GM19438 (cell line): ENCODE data around the gene C10orf71.

ENCODE experiments used
- ATAC-seq: cut with Tn5 transposase; IDR thresholded peaks from one replicate; pipeline ENCODE4 v1.9.1; 2021; ENCODE audit warnings: low read depth; ENCODE audit not compliant: unreplicated experiment

The C10orf71 gene

GRCh38 chr10:49312246-49312869, 13.4 kb downstream of the C10orf71 start:
- ATAC-seq: no peak

- no peak for ATAC-seq
Measured at GRCh38 chr10:49313501-49314070, 14.6 kb downstream of the C10orf71 start.

GRCh38 chr10:49314806-49315205, 15.8 kb downstream of the C10orf71 start:
- ATAC-seq: no peak

GRCh38 chr10:49318028-49318427, 19.1 kb downstream of the C10orf71 start:
- no peak for ATAC-seq

- ATAC-seq: no peak
Measured at GRCh38 chr10:49318755-49319154, 19.8 kb downstream of the C10orf71 start.

GRCh38 chr10:49319206-49319605, 20.2 kb downstream of the C10orf71 start:
- no peak for ATAC-seq

- ATAC-seq: no peak
Measured at GRCh38 chr10:49320191-49320590, 21.2 kb downstream of the C10orf71 start.

- ATAC-seq: no peak
Measured at GRCh38 chr10:49321021-49321420, 22.1 kb downstream of the C10orf71 start.

GRCh38 chr10:49322371-49323170, 23.6 kb downstream of the C10orf71 start:
- ATAC-seq: no peak

GRCh38 chr10:49323171-49323895, 24.4 kb downstream of the C10orf71 start:
- ATAC-seq: no peak

- no peak for ATAC-seq
Measured at GRCh38 chr10:49323896-49324270, 24.9 kb downstream of the C10orf71 start.

- ATAC-seq: no peak
Measured at GRCh38 chr10:49324711-49325110, 25.7 kb downstream of the C10orf71 start.

- no peak for ATAC-seq
Measured at GRCh38 chr10:49325131-49325915, 26.4 kb downstream of the C10orf71 start.

- ATAC-seq: no peak
Measured at GRCh38 chr10:49325916-49326783, 27.2 kb downstream of the C10orf71 start.

GRCh38 chr10:49327036-49327813, 28.3 kb downstream of the C10orf71 start:
- ATAC-seq: no peak

- ATAC-seq: no peak
Measured at GRCh38 chr10:49328401-49329145, 29.6 kb downstream of the C10orf71 start.

- ATAC-seq: no peak
Measured at GRCh38 chr10:49329146-49329505, 30.2 kb downstream of the C10orf71 start.

- no peak for ATAC-seq
Measured at GRCh38 chr10:49330127-49330665, 31.2 kb downstream of the C10orf71 start.
